MCF 10A (cell line): ENCODE data around the gene BCAP31. TPM values are rescaled to one million over a fixed set of nuclear protein-coding genes. Genes with fewer than 3 reads are reported as not detected.
"Not testable (repeated sequence)": the region's sequence is repeated elsewhere in the genome, so short reads cannot be mapped to it uniquely, and the experiment has no call there.

Source experiments
- BruUV-seq: library from RNA; stranded (reverse); fragments of 400-500 nt; replicated peaks from 2 replicates; lab custom pipeline; 2021; lab: Mats Ljungman, UMichigan
- CTCF ChIA-PET: fragments of 300-600 bp; sonication (Branson Sonifier 250); formaldehyde crosslinking; extraction: SDS; loops from one replicate; lab custom pipeline; 2021; ENCODE audit warnings: antibody characterized with exemption, inconsistent platforms; lab: Yijun Ruan, JAX
- POLR2A ChIA-PET: fragments of 300-600, 350-650 bp; sonication (Branson Sonifier 250); formaldehyde crosslinking; extraction: SDS; loops from one replicate; lab custom pipeline; 2020; ENCODE audit warnings: antibody characterized with exemption, inconsistent platforms; lab: Yijun Ruan, JAX
- DNase-seq: peaks from one replicate; pipeline ENCODE4 v3.0.0-alpha.2; 2018; ENCODE audit not compliant: unreplicated experiment
- H3K27ac Mint-ChIP-seq: one replicate; pipeline ENCODE4 v1.8.0; 2022; ENCODE audit warnings: mild to moderate bottlenecking, low read depth, mixed read lengths; ENCODE audit not compliant: unreplicated experiment
- H3K27me3 Mint-ChIP-seq: one replicate; pipeline ENCODE4 v1.8.0; 2022; ENCODE audit warnings: mixed read lengths; ENCODE audit not compliant: insufficient read depth, unreplicated experiment
- H3K36me3 Mint-ChIP-seq: one replicate; pipeline ENCODE4 v1.8.0; 2022; ENCODE audit warnings: mild to moderate bottlenecking, moderate library complexity, mixed read lengths; ENCODE audit not compliant: insufficient read depth, unreplicated experiment
- H3K4me1 Mint-ChIP-seq: one replicate; pipeline ENCODE4 v1.8.0; 2022; ENCODE audit warnings: mixed read lengths; ENCODE audit not compliant: insufficient read depth, unreplicated experiment
- H3K4me3 Mint-ChIP-seq: one replicate; pipeline ENCODE4 v1.8.0; 2022; ENCODE audit warnings: mild to moderate bottlenecking, moderate library complexity, mixed read lengths; ENCODE audit not compliant: unreplicated experiment
- H3K9me3 Mint-ChIP-seq: one replicate; pipeline ENCODE4 v1.8.0; 2022; ENCODE audit warnings: mixed read lengths; ENCODE audit not compliant: unreplicated experiment
- CTCF ChIP-seq: fragments of 200-600 bp; IDR thresholded peaks from one replicate; pipeline ENCODE4 v1.8.0; 2022; ENCODE audit warnings: antibody characterized with exemption, mild to moderate bottlenecking; ENCODE audit not compliant: unreplicated experiment
- intact Hi-C: fragments of 100-400 bp; cut with micrococcal nuclease; formaldehyde crosslinking; loops from 2 replicates; pipeline ENCODE4 v1.14.1; 2022
- total RNA-seq: library from RNA; stranded (reverse); gene quantifications from 2 replicates; pipeline ENCODE4 v1.2.3, GENCODE V29; 2022

Gene BCAP31
- total RNA-seq, 1 experiment from 2014 or later: 203 TPM

- peaks cover 7% of the 10 kb centered on the region for H3K9me3 Mint-ChIP-seq
Observed at GRCh38 chrX:153733651-153734240, 9.6 kb upstream of the BCAP31 start.

GRCh38 chrX:153732401-153732800, 8.2 kb upstream of the BCAP31 start:
- ChIA-PET POLR2A (interaction anchor here (1.3 kb wide), 1 partner anchor 10 kb away, joined by 3 read pairs; no protein-coding TSS in a partner anchor), CTCF (interaction anchor here (0.8 kb wide), 1 partner anchor 31 kb away, joined by 3 read pairs; no protein-coding TSS in a partner anchor)
- DNase-seq: peak; percentile 71
- Mint-ChIP-seq H3K4me3 (peak overlapping the region; percentile 15), H3K27me3 (no peaks in the 10 kb centered on the region), H3K27ac (peak overlapping the region; percentile 39), H3K36me3 (peaks cover 12% of the 10 kb centered on the region), H3K4me1 (peaks cover 21% of the 10 kb centered on the region), H3K9me3 (peaks cover 7% of the 10 kb centered on the region)
- TF ChIP-seq CTCF: no peak
- no TSS peak for BruUV-seq
- intact Hi-C loops: no loop called here

More at GRCh38 chrX:153733651-153734240, 9.6 kb upstream of the BCAP31 start:
- DNase-seq: no peak
- BruUV-seq: no TSS peak
- intact Hi-C loops: no loop called here
- no peaks in the 10 kb centered on the region for H3K27me3 Mint-ChIP-seq
- ChIA-PET POLR2A (interaction anchor here (0.6 kb wide), 1 partner anchor 73 kb away, joined by 4 read pairs; no protein-coding TSS in a partner anchor), CTCF (interaction anchor here (1.5 kb wide), 1 partner anchor 30 kb away, joined by 5 read pairs; no protein-coding TSS in a partner anchor)
- TF ChIP-seq CTCF: no peak
- H3K36me3 Mint-ChIP-seq: peaks cover 12% of the 10 kb centered on the region
- H3K4me1 Mint-ChIP-seq: peaks cover 16% of the 10 kb centered on the region
- H3K27ac Mint-ChIP-seq: no peak overlapping the region
- H3K4me3 Mint-ChIP-seq: no peak overlapping the region

GRCh38 chrX:153731845-153732215, 7.6 kb upstream of the BCAP31 start:
- BruUV-seq: no TSS peak
- Mint-ChIP-seq H3K36me3 (peaks cover 12% of the 10 kb centered on the region), H3K4me1 (peaks cover 27% of the 10 kb centered on the region), H3K27ac (peak overlapping the region; percentile 39), H3K4me3 (no peak overlapping the region), H3K27me3 (no peaks in the 10 kb centered on the region), H3K9me3 (peaks cover 7% of the 10 kb centered on the region)
- ChIA-PET POLR2A (interaction anchor here (0.7 to 1.3 kb wide), 2 partner anchors 9 to 50 kb away, joined by 3 read pairs; no protein-coding TSS in a partner anchor), CTCF (interaction anchor here (0.6 kb wide), 1 partner anchor 816 kb away, joined by 3 read pairs; no protein-coding TSS in a partner anchor)
- intact Hi-C loops: no loop called here
- no peak for TF ChIP-seq CTCF
- no peak for DNase-seq

- DNase-seq: peak; percentile 70
Observed at GRCh38 chrX:153731117-153731844, 7.1 kb upstream of the BCAP31 start.

GRCh38 chrX:153730115-153730514, 5.9 kb upstream of the BCAP31 start:
- intact Hi-C loops, H3K4me3 Mint-ChIP-seq, DNase-seq, CTCF ChIA-PET, H3K27me3 Mint-ChIP-seq, H3K27ac Mint-ChIP-seq, BruUV-seq, H3K9me3 Mint-ChIP-seq: not testable (repeated sequence)
- POLR2A ChIA-PET: interaction anchor here (0.6 kb wide), 1 partner anchor 67 kb away, joined by 3 read pairs; no protein-coding TSS in a partner anchor
- Mint-ChIP-seq H3K4me1 (peaks cover 28% of the 10 kb centered on the region), H3K36me3 (peaks cover 12% of the 10 kb centered on the region)

More at GRCh38 chrX:153731117-153731844, 7.1 kb upstream of the BCAP31 start:
- H3K27me3 Mint-ChIP-seq: no peaks in the 10 kb centered on the region
- ChIA-PET POLR2A (interaction anchor here (0.7 kb wide), 1 partner anchor 50 kb away, joined by 3 read pairs; no protein-coding TSS in a partner anchor), CTCF (interaction anchor here (0.6 to 1.1 kb wide), 2 partner anchors 22 to 817 kb away, joined by 3 to 5 read pairs; no protein-coding TSS in a partner anchor)
- BruUV-seq: no TSS peak
- peak overlapping the region; percentile 39 for H3K27ac Mint-ChIP-seq
- H3K36me3 Mint-ChIP-seq: peaks cover 12% of the 10 kb centered on the region
- peaks cover 7% of the 10 kb centered on the region for H3K9me3 Mint-ChIP-seq
- intact Hi-C loops: no loop called here
- peaks cover 28% of the 10 kb centered on the region for H3K4me1 Mint-ChIP-seq
- peak overlapping the region; percentile 19 for H3K4me3 Mint-ChIP-seq
- no peak for TF ChIP-seq CTCF
